Measurements from ENCODE around the gene CXCL17.

Gene CXCL17

GRCh38 chr19:42396381-42397262, 46.1 kb downstream of the CXCL17 start:
- DNase-seq (ENCODE audit: insufficient read length, low spot score) (peak; percentile 99), FAIRE-seq (peak; percentile 64)
- TF ChIP-seq, protein P1, sequence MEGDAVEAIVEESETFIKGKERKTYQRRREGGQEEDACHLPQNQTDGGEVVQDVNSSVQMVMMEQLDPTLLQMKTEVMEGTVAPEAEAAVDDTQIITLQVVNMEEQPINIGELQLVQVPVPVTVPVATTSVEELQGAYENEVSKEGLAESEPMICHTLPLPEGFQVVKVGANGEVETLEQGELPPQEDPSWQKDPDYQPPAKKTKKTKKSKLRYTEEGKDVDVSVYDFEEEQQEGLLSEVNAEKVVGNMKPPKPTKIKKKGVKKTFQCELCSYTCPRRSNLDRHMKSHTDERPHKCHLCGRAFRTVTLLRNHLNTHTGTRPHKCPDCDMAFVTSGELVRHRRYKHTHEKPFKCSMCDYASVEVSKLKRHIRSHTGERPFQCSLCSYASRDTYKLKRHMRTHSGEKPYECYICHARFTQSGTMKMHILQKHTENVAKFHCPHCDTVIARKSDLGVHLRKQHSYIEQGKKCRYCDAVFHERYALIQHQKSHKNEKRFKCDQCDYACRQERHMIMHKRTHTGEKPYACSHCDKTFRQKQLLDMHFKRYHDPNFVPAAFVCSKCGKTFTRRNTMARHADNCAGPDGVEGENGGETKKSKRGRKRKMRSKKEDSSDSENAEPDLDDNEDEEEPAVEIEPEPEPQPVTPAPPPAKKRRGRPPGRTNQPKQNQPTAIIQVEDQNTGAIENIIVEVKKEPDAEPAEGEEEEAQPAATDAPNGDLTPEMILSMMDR (IDR thresholded peaks at IDR 0.05; ENCODE audit: insufficient read depth, missing control alignments), result no peak

GRCh38 chr19:42394751-42395150, 48.0 kb downstream of the CXCL17 start:
- DNase-seq (ENCODE audit: insufficient read length, low spot score) (no peak), FAIRE-seq (no peak)
- TF ChIP-seq, protein P1 (IDR thresholded peaks at IDR 0.05; ENCODE audit: insufficient read depth, missing control alignments), result no peak

- no peak for DNase-seq (ENCODE audit: insufficient read length, low spot score)
- TF ChIP-seq, protein P1 (IDR thresholded peaks at IDR 0.05; ENCODE audit: insufficient read depth, missing control alignments), result no peak
- no peak for FAIRE-seq
Measured at GRCh38 chr19:42392165-42392564, 50.6 kb downstream of the CXCL17 start.

DNA sequence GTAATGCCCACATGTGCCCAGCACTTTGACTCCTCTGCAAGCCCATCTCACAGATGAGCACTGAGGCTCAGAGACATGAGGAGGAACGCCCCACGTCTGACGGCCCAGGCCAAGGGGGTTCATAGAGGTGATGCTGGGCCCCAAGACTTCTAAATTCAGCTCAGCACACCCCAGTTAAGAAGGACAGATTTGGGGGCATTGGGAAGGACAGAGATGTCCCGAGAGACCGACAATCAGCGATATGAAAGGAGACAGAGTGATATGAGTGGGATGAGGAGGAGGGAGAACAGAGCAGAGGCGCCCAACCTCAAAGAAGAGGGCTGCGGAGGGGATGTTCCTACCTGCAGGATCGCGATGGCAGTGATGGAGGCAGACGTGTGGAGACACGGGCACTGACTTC, 52.8 kb downstream of the CXCL17 start, which contains the start of gene CNFN:
TSS of gene CNFN (minus strand) at position 399 of the 400 bp plus-strand sequence. CDS start 1,260 bp downstream, outside the sequence.
- no peak for FAIRE-seq
- TF ChIP-seq, protein P1 (IDR thresholded peaks at IDR 0.05; ENCODE audit: insufficient read depth, missing control alignments), result no peak
- DNase-seq (ENCODE audit: insufficient read length, low spot score), result no peak

GRCh38 chr19:42388851-42389489, 53.8 kb downstream of the CXCL17 start:
- FAIRE-seq, result no peak
- TF ChIP-seq, protein P1 (IDR thresholded peaks at IDR 0.05; ENCODE audit: insufficient read depth, missing control alignments), result no peak
- DNase-seq (ENCODE audit: insufficient read length, low spot score), result no peak

- FAIRE-seq, result no peak
- TF ChIP-seq, protein P1 (IDR thresholded peaks at IDR 0.05; ENCODE audit: insufficient read depth, missing control alignments), result peak; percentile 41
- peak; percentile 94 for DNase-seq (ENCODE audit: insufficient read length, low spot score)
Measured at GRCh38 chr19:42386974-42387707, 55.6 kb downstream of the CXCL17 start.
